HG02943 (cell line): ENCODE results near the gene SLC4A5.

Source experiments
- ATAC-seq: cut with Tn5 transposase; IDR thresholded peaks from one replicate; pipeline ENCODE4 v1.9.1; 2021; ENCODE audit warnings: mild to moderate bottlenecking, low read depth, moderate library complexity; ENCODE audit not compliant: unreplicated experiment

SLC4A5 gene

DNA sequence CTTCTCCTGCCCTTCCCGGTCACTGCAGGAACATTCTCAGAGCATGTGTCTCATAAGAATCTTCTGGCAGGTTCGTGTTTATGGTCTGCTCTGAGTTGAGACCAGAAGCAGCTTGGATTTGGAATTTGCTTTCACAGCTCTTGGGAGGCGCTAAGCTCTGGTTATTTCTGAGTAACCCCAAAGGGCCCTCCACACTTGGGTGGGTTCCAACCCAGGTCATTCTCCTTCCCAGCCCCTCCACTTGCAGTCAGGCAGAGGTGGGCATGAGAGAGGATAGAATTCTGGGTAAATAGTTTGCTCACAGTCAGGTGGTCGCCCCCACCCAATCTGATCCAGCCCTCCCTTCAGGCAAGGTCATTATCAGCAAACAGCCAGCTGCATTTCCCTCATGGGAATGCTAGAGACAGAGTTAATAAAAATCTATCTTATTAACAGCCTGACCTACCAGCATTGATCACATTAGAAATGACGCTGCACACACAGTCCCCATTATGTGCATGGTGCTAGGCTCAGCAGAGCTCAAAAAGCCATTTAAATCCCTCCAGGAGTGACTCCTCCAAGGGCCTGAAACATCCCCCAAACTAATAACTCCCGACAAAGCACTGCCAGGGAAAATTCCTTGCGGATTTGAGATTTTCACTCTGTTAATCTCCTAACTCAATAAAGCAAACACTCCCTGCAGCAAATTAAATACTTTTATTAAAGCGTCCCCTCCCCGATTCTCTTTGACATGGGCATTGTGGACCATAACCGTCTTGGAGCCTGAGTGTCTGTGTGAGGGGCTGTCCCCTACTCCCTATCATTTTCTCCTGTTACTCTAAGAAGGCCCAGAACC is 61.9 kb downstream of the SLC4A5 start:
- ATAC-seq: no peak

DNA sequence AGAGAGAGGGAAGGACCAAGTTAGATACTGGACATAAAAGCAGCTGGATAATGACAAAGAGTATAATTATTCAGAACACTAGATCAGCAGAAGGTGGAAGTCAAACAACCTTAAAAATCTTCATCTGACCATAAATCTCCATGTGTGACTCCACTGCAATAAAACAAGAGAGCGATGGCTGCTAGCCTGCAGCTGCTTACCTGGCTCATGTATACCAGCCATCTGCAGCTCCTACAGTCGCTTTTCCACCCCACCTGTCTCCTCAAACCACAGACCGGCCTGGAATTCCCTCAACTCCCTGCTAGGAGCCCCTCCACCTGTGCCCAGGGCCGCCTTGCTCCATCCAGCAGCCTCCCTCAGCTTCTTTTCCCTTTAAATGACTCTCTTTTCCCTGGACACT is 64.5 kb downstream of the SLC4A5 start:
- no peak for ATAC-seq

DNA sequence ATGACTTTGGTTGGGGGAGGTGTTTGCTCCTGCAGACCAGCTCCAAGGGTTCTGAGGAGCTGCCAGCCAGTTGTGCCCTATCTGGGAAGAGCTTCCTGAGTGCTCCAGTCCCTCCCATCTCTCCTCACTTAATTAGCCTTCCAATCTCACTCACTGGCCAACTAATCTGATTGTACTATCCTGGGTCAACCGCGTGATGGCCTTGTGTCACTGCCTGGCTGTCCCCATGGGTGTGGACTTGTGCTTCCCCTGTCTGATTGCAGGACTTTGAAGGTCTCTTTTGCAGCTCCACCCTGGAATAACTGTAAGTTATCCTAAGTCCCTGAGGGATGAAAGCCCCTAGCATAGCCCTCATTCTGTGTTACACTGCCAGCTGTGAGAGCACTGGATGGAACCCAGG is 65.0 kb downstream of the SLC4A5 start:
- ATAC-seq: no peak

DNA sequence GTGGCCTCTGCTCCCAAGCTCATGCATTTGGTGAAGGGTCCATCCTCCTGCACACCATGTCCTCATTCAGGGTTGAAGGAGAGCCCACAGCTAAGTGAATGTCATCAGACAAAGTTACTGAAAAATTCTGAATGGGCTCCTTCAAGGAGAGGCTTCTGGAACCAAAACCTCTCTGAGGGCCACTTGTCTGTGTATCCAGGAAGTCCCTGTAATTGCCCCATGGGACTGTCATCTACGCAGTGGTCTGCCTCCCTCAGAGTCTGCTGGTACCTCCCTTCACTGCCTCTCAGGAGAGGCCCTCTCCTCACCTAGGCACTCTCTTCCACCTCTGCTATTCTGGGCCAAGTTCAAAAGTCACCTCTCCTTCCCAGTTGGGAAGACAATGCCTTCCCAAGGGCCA is 68.0 kb downstream of the SLC4A5 start:
- no peak for ATAC-seq

DNA sequence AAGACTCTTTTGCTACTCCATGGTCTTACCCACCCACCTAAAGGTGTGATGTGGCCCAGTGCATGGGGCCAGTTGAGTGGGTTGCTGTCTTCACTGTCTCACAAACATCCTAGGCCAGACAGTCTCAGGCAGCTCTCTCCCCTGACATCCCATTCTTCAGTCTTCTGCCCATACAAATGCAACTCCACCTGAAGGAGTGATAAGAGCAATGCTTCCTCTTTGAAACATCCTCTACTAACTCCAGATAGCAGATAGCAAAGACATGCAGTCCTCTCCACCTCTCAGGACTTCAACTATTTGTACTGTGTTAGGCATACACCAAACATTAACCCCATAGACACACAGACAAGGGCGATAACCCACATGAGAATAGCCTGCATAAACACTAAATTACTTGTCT is 73.5 kb downstream of the SLC4A5 start:
- no peak for ATAC-seq

DNA sequence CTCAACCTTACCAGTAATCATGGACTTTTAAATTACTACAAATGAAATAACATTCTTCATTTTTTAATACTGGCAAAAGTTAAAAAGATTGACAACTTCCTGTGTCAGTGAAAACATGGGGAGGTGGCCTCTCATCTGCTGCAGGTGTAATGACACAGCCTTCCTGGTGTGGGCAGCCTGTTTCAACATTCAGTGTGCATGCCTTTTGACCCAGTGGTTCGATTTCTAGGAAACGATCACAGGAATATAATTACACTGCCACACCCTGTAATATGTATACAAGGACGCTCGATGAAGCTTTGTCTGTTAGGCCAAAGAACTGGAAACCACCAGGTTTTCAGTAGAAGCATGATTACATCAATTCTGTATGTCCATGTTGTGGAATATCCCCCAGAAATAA is 76.1 kb downstream of the SLC4A5 start:
- no peak for ATAC-seq

DNA sequence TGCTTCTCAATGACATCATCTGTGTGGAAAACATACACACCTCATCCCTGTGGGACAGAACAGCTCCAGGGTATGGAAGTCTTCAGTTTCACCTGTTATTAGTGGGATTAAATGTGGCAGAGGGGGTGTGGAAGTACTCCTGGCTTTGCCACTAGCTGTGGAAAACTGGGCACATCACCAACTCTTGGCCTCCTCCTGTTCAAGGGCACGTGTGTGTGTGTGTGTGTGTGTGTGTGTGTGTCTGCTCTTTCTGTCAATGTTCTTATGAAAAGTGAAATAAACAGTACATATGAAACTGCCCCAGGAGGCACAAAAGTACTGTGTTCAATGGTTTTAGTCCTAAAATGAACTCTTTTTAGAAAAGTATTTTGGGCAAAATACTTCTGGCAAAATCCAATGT is 78.9 kb downstream of the SLC4A5 start:
- ATAC-seq: no peak

DNA sequence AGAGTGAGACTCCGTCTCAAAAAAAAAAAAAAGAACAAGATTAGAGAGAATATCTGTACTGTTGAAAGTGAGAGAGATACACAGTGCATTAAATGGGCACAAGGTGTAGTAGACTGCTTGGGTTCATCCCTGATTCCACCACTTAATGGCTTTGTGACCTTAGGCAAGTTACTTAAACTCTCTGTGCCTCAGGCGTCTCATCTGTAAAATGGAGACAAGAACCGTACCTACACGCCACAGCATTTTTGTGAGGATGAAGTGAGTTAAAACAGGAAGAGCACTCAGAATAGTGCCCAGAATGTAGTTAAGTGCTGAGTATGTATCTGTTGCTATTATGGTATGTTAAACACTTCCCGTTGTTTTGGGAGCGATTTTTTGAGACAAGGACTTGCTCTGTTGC is 80.5 kb downstream of the SLC4A5 start:
- no peak for ATAC-seq

DNA sequence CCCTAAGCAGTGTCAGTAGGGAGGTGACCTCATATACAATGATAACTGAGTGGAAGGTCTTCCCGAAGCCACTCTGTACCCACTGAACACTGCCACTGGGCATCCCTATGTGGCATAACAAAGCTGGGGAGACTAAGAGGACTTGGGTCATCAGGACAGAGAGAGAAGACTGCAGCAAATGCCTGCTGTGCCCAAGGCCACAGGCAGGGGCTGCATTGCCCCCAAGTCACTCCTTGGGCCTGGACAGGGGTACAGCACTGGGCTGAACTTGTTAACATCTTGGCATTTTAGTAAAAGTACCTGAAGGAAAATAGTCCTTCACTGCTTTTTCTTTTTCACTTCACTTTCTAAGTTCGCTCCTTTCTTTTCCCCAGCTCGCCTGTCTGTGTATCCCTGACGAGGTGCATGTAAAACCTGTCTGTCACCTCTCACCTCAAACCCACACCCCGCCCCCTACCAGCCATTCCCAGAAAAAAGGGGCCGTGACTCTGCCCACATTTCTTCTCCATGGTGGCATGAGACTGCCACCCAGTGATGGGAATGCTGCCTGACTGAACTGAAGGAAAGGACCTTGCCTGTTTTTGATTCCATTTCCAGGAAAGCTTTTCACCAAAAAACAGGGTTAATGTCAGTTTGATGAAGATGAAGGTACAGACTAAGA is 81.9 kb downstream of the SLC4A5 start:
- ATAC-seq: no peak

DNA sequence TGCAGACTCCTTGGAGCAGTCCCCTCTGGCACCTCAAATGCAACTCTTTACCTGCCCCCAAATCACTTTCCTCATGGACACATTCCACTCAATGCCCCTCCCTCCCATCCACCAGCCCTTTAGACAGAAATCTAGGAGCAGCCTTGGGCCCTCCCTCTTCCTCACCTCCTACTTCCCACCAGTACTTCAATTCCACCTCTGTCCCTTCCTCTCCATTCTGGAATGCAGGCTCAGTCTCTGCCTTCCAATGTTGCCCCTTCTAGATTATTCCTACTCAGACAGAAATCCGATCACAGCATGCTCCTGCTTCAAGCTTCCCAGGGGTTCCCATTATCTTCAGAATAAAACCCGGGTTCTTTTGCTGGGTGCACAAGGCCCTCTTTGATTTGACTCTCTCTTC is 82.7 kb downstream of the SLC4A5 start:
- ATAC-seq: no peak

DNA sequence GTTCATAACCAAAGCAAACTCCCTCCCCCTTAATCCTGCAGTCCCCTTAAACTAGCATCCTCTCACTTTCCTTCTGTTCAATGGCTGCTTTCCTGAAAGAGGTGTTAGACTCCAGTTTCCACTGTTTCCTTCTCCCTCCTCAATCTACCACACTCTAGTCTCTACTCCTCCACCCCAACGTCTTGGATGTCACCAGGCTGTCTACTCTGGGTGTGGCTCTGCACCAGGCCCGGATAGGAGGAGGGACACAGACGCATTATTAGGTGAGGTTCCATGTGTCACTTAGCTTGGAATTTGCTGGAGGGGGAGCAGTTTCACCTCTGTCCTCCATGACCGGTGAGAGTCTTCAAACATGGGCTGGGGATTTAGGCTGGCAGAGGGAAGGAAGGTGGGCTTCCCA is 83.5 kb downstream of the SLC4A5 start:
- no peak for ATAC-seq

DNA sequence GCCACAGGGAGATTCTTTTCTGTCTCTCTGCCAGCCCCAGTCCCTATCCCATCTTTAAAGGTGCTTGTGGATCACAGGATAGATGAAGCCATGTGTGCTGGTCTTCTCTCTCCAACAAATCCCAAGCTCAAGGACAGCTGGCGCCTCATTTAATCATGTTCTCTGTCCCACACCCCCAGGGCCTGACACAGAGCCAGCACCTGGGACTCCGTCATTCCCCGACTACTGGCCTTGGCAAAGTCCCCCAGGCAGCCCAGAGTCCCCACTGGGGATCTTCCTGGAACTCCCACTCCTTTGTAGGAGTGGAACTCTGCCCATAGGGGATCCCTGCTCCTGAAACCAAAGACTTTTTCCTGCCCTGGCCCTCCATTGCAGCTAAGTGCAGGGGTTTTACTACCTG is 84.0 kb downstream of the SLC4A5 start:
- no peak for ATAC-seq

DNA sequence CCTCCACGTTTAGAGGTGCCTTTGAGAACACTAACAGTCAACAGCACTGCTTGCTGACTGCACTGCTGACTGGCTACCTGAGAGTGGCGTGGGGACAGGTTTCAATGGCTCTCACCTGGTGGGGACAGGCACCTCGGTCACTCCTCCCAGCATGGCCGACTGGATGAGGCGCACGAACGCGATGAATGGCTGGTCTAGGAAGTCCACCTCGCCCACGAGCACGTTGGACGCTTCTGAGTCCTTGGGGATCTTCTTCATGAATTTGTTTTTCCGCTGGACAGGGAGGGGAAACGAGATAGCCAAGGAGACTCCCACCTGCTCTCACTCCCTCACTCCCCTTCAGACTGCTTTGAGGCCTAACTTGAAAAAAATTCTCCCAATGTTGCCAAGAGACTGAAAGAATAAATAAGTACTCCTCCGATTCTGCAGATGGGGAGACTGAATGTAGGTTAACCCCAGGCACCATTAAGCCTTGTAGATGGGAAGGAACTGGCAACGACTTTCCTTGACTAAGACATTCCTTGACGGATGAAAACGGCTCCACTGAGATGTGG is 87.5 kb downstream of the SLC4A5 start:
- no peak for ATAC-seq

DNA sequence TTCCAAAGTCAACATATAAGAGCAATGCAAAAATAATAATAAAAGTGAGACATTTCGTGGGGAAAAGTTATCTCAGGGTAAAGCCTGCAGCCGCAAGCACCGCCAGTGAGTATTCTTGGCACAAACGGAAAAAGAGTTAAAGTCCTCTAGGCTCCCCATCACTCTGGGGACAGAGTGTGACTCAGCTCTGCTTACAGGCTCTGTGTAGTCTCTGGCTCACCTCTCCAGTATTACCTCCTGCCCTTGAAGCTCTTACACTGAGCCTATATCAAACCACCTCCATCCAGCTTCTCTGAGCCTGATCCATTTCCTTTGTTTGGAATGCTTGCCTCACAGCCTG is 89.3 kb downstream of the SLC4A5 start:
- ATAC-seq: no peak

DNA sequence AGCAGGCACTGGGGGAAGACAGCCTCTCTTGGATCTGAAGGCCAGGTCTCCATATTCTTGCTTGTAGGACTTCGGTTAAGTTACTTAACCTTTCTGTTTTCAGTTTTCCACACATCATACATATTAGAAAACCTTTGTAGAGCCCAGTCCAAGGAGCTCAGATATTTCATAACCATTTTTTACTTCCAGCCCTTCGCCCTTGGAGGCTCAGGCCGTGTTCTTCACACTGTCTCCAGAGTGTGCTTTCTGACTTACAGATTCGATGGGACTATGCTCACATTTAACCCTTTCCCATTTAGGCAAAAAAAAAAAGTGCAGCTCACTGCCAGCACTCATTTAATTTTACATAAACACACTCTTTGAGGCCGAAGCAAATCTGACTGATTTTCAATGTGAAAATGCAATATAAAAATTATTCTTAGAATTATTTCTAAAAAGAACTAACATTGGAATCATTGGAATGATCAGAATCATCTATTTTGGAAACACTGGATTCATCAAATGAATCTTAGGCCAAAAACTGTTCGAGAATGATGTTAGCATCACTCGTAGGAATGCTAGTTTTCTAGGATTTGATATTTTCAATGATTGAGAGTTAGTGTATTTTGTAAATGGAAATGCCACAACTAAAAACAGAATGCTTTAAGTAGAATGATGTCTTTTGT is 89.8 kb downstream of the SLC4A5 start:
- ATAC-seq: no peak

DNA sequence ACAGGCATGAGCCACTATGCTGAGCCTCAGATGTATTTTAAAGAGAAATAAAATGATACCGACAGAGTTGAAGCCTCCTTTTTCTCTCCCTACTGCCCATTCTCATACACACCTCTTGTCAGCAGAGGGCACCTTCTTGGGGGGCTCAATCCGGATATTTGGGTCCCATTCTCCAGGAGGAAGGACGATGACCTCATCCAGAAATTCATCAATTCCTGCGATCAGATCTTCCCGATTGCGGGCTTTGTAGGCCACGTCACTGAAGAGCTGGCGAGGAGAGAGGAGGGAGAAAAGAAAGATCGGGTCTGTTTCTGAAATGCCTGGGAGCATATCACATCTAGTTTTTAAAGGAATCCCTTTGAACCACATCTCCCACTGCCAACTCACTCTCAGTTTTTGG is 90.4 kb downstream of the SLC4A5 start:
- no peak for ATAC-seq

DNA sequence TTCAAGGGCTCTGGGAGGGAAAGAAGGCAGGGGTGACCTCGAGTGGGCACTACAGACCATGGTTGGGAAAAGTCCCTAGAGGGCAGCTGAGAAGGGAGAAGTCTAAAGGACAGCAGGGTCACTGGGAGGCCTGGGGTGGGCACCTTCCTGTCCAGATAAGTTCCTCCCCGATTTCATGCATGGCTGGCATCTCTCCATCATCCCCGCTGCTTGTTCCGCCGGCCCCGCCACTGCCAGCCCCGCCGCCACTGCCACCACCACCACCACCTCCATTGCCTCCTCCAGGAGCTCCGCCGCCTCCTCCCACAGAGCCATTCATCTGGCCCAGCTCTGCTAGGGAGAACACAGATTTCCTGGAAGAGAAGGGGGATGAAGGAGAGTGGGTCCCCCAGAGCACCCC is 91.2 kb downstream of the SLC4A5 start:
- ATAC-seq: no peak

DNA sequence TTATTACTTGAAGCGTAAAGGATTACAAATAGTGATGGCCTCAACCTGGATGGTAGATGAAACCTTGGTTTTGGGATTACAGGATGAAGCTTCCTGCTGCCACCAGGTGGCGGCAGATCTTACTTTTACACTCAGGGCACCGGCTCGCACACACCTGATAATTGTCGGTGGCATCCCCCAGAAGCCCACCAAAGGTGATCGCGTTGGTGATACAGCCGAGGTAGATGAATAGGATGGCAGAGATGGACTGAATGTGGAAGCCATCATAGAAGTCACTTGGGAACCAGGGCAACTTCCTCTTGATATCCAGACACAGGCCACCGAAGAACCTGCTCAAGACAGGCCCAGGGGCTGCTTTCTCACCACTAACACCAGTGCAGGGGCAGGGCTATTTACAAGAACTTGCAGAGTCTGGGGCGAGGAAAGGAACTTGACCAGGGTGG is 93.0 kb downstream of the SLC4A5 start:
- no peak for ATAC-seq

DNA sequence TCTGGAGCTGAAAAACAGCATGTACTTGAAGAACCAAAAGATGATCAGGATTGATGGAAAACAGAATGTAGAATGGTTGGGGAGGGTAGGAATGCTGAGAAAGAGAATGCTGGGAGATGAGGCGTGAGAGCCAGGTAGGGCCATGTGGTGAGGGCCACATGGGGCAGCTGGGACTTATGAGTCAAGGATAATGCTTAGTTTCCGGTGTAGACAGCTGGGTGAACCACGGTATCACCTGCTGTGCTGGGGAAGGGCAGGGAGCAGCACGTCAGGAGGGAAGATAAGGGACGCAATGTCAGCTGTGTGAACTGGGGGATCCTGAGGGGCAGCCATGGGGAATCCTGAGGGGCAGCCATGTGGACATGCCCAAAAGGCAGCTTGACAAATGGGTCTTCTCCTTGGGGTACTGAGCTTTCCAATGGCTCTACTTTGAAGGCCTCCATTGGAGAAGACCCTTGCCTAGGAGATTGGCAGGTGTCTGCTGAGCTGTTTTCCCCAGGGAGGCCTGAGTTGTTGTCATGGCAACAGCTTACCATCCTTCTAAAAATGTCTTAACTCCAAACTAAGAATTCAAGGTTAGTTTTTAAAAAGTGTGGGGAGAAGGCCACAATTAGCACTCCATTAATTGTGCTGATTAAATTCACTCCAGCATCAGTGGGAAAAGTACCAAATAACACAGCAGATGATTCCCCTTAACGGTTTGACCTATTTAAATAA is 93.7 kb downstream of the SLC4A5 start:
- no peak for ATAC-seq

DNA sequence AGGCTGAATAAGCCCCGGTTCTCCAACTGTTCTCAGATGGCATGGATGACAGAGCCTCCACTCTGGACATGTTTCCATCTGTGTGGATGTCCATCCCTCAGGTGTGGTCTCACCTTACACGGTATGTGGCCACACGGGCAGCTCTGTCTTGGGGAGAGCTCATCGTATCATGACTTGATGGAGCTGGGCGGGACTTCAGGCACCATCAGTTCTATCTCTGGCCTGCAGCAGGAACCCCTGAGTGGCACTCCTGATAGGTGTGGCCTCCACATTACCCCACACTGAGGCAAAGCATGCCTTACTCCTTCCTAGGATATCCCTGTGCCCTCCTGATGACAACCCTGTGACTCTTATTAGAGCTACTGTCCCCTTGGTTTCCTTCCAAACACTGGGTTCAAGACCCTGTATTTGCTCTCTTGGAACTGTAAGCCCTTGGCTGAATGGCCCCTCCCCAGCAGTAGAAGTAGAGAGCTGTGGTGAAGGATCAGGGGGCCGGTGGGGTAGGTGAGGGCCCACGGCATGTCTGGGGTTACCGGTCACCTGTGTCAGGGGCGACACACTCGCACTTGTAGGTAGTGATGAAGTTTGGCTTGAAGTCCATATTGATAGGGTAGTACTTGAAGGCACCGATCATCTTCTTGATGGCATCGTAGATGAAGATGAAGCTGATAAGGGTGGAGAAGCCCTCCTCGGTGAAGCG is 96.6 kb downstream of the SLC4A5 start:
- ATAC-seq: no peak
